MCF 10A (cell line): ENCODE results near the gene DBP. TPM values are rescaled to one million over a fixed set of nuclear protein-coding genes. Genes with fewer than 3 reads are reported as not detected.

Experiments used
- BruUV-seq: library from RNA; stranded (reverse); fragments of 400-500 nt; replicated peaks from 2 replicates; lab custom pipeline; 2021; lab: Mats Ljungman, UMichigan
- CTCF ChIA-PET: fragments of 300-600 bp; sonication (Branson Sonifier 250); formaldehyde crosslinking; extraction: SDS; loops from one replicate; lab custom pipeline; 2021; ENCODE audit warnings: antibody characterized with exemption, inconsistent platforms; lab: Yijun Ruan, JAX
- POLR2A ChIA-PET: fragments of 300-600, 350-650 bp; sonication (Branson Sonifier 250); formaldehyde crosslinking; extraction: SDS; loops from one replicate; lab custom pipeline; 2020; ENCODE audit warnings: antibody characterized with exemption, inconsistent platforms; lab: Yijun Ruan, JAX
- DNase-seq: peaks from one replicate; pipeline ENCODE4 v3.0.0-alpha.2; 2018; ENCODE audit not compliant: unreplicated experiment
- H3K27ac Mint-ChIP-seq: one replicate; pipeline ENCODE4 v1.8.0; 2022; ENCODE audit warnings: mild to moderate bottlenecking, low read depth, mixed read lengths; ENCODE audit not compliant: unreplicated experiment
- H3K27me3 Mint-ChIP-seq: one replicate; pipeline ENCODE4 v1.8.0; 2022; ENCODE audit warnings: mixed read lengths; ENCODE audit not compliant: insufficient read depth, unreplicated experiment
- H3K36me3 Mint-ChIP-seq: one replicate; pipeline ENCODE4 v1.8.0; 2022; ENCODE audit warnings: mild to moderate bottlenecking, moderate library complexity, mixed read lengths; ENCODE audit not compliant: insufficient read depth, unreplicated experiment
- H3K4me1 Mint-ChIP-seq: one replicate; pipeline ENCODE4 v1.8.0; 2022; ENCODE audit warnings: mixed read lengths; ENCODE audit not compliant: insufficient read depth, unreplicated experiment
- H3K4me3 Mint-ChIP-seq: one replicate; pipeline ENCODE4 v1.8.0; 2022; ENCODE audit warnings: mild to moderate bottlenecking, moderate library complexity, mixed read lengths; ENCODE audit not compliant: unreplicated experiment
- H3K9me3 Mint-ChIP-seq: one replicate; pipeline ENCODE4 v1.8.0; 2022; ENCODE audit warnings: mixed read lengths; ENCODE audit not compliant: unreplicated experiment
- CTCF ChIP-seq: fragments of 200-600 bp; IDR thresholded peaks from one replicate; pipeline ENCODE4 v1.8.0; 2022; ENCODE audit warnings: antibody characterized with exemption, mild to moderate bottlenecking; ENCODE audit not compliant: unreplicated experiment
- intact Hi-C: fragments of 100-400 bp; cut with micrococcal nuclease; formaldehyde crosslinking; loops from 2 replicates; pipeline ENCODE4 v1.14.1; 2022
- total RNA-seq: library from RNA; stranded (reverse); gene quantifications from 2 replicates; pipeline ENCODE4 v1.2.3, GENCODE V29; 2022

The DBP gene
- total RNA-seq, 1 experiment from 2014 or later, result 0.56 TPM

GRCh38 chr19:48678201-48678600, 41.0 kb upstream of the DBP start:
- no peak overlapping the region for H3K27ac Mint-ChIP-seq
- peaks cover 5% of the 10 kb centered on the region for H3K4me1 Mint-ChIP-seq
- CTCF ChIA-PET, result interaction anchor here (0.9 to 1.8 kb wide), 4 partner anchors 9 to 61 kb away, joined by 3 to 5 read pairs (median 4); partner anchors contain the start of gene CA11
- peaks cover 6% of the 10 kb centered on the region for H3K36me3 Mint-ChIP-seq
- DNase-seq, result no peak
- POLR2A ChIA-PET, result interaction anchor here (1.1 kb wide), 1 partner anchor 32 kb away, joined by 3 read pairs; no protein-coding TSS in a partner anchor
- no peak for TF ChIP-seq CTCF
- intact Hi-C loops, result loop anchor here (5.0 kb wide), 1 partner anchor 34 kb away; no protein-coding TSS in a partner anchor
- no TSS peak for BruUV-seq
- no peak overlapping the region for H3K4me3 Mint-ChIP-seq
- H3K27me3 Mint-ChIP-seq, result no peaks in the 10 kb centered on the region
- no peaks in the 10 kb centered on the region for H3K9me3 Mint-ChIP-seq

GRCh38 chr19:48676887-48677286, 39.7 kb upstream of the DBP start:
- no peak for TF ChIP-seq CTCF
- intact Hi-C loops, result loop anchor here (5.0 kb wide), 1 partner anchor 35 kb away; no protein-coding TSS in a partner anchor

GRCh38 chr19:48676487-48676886, 39.3 kb upstream of the DBP start:
- Mint-ChIP-seq H3K9me3 (no peaks in the 10 kb centered on the region), H3K4me1 (peaks cover 5% of the 10 kb centered on the region), H3K27ac (no peak overlapping the region), H3K36me3 (peaks cover 6% of the 10 kb centered on the region), H3K4me3 (no peak overlapping the region), H3K27me3 (no peaks in the 10 kb centered on the region)
- BruUV-seq, result no TSS peak
- intact Hi-C loops, result loop anchor here (5.0 kb wide), 1 partner anchor 36 kb away; no protein-coding TSS in a partner anchor
- CTCF ChIA-PET, result interaction anchor here (0.7 to 2.4 kb wide), 6 partner anchors 18 to 166 kb away, joined by 3 to 6 read pairs (median 4); partner anchors contain the start of gene FUT2
- no peak for DNase-seq
- no peak for TF ChIP-seq CTCF
- POLR2A ChIA-PET, result interaction anchor here (0.7 kb wide), 1 partner anchor 17 kb away, joined by 3 read pairs; no protein-coding TSS in a partner anchor

More at GRCh38 chr19:48676887-48677286, 39.7 kb upstream of the DBP start:
- no peak for DNase-seq
- Mint-ChIP-seq H3K27ac (no peak overlapping the region), H3K36me3 (peaks cover 6% of the 10 kb centered on the region), H3K4me3 (no peak overlapping the region), H3K9me3 (no peaks in the 10 kb centered on the region), H3K27me3 (no peaks in the 10 kb centered on the region), H3K4me1 (peaks cover 5% of the 10 kb centered on the region)
- BruUV-seq, result no TSS peak
- ChIA-PET POLR2A (interaction anchor here (1.0 kb wide), 1 partner anchor 11 kb away, joined by 3 read pairs; no protein-coding TSS in a partner anchor), CTCF (interaction anchor here (0.6 to 2.4 kb wide), 5 partner anchors 19 to 165 kb away, joined by 3 to 5 read pairs (median 4); partner anchors contain the start of gene FUT2)
